ENCODE results near the gene FSD2. TPM values are rescaled to one million over a fixed set of nuclear protein-coding genes. Genes with fewer than 3 reads are reported as not detected.

Gene FSD2
- total and polyA plus RNA-seq, 9 of the 15 experiments (the other 6 are each of a cell fraction or from before 2014, with no cell fraction given) = 0.01 to 0.06 TPM; not detected in 7

- DNase-seq (ENCODE audit: extremely low read depth in 1 of 4, low spot score in 3 of 4) (no peak), ATAC-seq (no peak), FAIRE-seq (no peak)
- POLR2A ChIA-PET = interaction anchor here (0.5 to 0.6 kb wide), 3 partner anchors 17 to 1596 kb away, joined by 3 read pairs; no protein-coding TSS in a partner anchor
- WGBS (ENCODE audit: insufficient coverage, low coverage, missing lambda C conversion rate) = 4% methylated on average over 5 of the region's 7 CpGs
- Histone ChIP-seq H2AFZ (ENCODE audit: low read depth, low read length) (no peak overlapping the region), H3K79me2 (ENCODE audit: control insufficient read depth, insufficient read depth, low read length) (no peaks in the 10 kb centered on the region), H3K4me2 (ENCODE audit: insufficient read depth, low read length) (no peak overlapping the region), H3K9ac (ENCODE audit: insufficient read depth in 1 of 2, low read depth in 2 of 2, low read length in 2 of 2) (no peak overlapping the region), H3K4me3 (no peak overlapping the region), H3K9me3 (replicated peaks; ENCODE audit: control insufficient read depth, insufficient read depth, low read depth, low read length) (no peaks in the 10 kb centered on the region), H3K27ac (ENCODE audit: extremely low read depth, low read depth, low read length) (no peak overlapping the region), H3K27me3 (ENCODE audit: control insufficient read depth in 2 of 2, insufficient read depth in 2 of 2, low read length in 2 of 2) (peaks cover 0 to 6% of the 10 kb centered on the region in 2 experiments; a peak in 1 of 5 replicates), H3K36me3 (ENCODE audit: control insufficient read depth, insufficient read depth, low read length) (no peaks in the 10 kb centered on the region), H4K20me1 (replicated peaks; ENCODE audit: control insufficient read depth, insufficient read depth, low read length) (no peaks in the 10 kb centered on the region), H3K9me1 (ENCODE audit: control insufficient read depth, insufficient read depth, low read length) (no peaks in the 10 kb centered on the region), H3K4me1 (replicated peaks in 1 of 2; ENCODE audit: control insufficient read depth in 2 of 2, insufficient read depth in 2 of 2, low read length in 2 of 2) (peaks cover 0 to 5% of the 10 kb centered on the region in 2 experiments; a peak in 2 of 5 replicates)
- no peak for TF ChIP-seq NFYB (IDR thresholded peaks at IDR 0.05; ENCODE audit: extremely low read depth, insufficient read length)
- no peak for TF ChIP-seq MXD1 (CRISPR knock-in tag; IDR thresholded peaks at IDR 0.05; ENCODE audit: borderline replicate concordance, poor library complexity, severe bottlenecking)
- TF ChIP-seq ELF2 (CRISPR knock-in tag; IDR thresholded peaks at IDR 0.05) = no peak
- TF ChIP-seq ZC3H11A (IDR thresholded peaks at IDR 0.05; ENCODE audit: low read depth, low read length) = no peak
- no peak for TF ChIP-seq HBP1 (CRISPR knock-in tag; IDR thresholded peaks at IDR 0.05)
- no peak for TF ChIP-seq NFRKB (IDR thresholded peaks at IDR 0.05; ENCODE audit: low read depth)
- TF ChIP-seq SMAD4 (CRISPR knock-in tag; conservative IDR thresholded peaks at IDR 0.05) = no peak
- no peak for TF ChIP-seq PATZ1 (CRISPR knock-in tag; IDR thresholded peaks at IDR 0.05; ENCODE audit: borderline replicate concordance)
- TF ChIP-seq PML (IDR thresholded peaks at IDR 0.05; ENCODE audit: low read length) = no peak
- no TSS peak for BruUV-seq (replicated peaks)
- in situ Hi-C loops (cut with MboI) (no loop called here), intact Hi-C loops (cut with micrococcal nuclease) (no loop called here)
- CTCF ChIA-PET (ENCODE audit: low intra/inter-chr PET ratio) = no interaction called here
Measured at GRCh38 chr15:82774496-82774895, 31.4 kb downstream of the FSD2 start.
